Hematopoietic multipotent progenitor cell (in vitro differentiated cells): ENCODE data around the gene ERI3. TPM values are rescaled to one million over a fixed set of nuclear protein-coding genes. Genes with fewer than 3 reads are reported as not detected.

Experiments used
- DNase-seq, 3 donors: peaks; one replicate each; pipeline ENCODE4 v3.0.0-alpha.2; 2011 to 2015; ENCODE audit warnings: low read depth in 2 of 3, low spot score in 2 of 3
- total RNA-seq: library from RNA; depleted of rRNA; stranded (reverse); fragments of >200 nt; gene quantifications from one replicate; pipeline ENCODE4 v1.2.3, GENCODE V29; 2012

The ERI3 gene
- total RNA-seq, 1 donor: 44.4 TPM

DNA sequence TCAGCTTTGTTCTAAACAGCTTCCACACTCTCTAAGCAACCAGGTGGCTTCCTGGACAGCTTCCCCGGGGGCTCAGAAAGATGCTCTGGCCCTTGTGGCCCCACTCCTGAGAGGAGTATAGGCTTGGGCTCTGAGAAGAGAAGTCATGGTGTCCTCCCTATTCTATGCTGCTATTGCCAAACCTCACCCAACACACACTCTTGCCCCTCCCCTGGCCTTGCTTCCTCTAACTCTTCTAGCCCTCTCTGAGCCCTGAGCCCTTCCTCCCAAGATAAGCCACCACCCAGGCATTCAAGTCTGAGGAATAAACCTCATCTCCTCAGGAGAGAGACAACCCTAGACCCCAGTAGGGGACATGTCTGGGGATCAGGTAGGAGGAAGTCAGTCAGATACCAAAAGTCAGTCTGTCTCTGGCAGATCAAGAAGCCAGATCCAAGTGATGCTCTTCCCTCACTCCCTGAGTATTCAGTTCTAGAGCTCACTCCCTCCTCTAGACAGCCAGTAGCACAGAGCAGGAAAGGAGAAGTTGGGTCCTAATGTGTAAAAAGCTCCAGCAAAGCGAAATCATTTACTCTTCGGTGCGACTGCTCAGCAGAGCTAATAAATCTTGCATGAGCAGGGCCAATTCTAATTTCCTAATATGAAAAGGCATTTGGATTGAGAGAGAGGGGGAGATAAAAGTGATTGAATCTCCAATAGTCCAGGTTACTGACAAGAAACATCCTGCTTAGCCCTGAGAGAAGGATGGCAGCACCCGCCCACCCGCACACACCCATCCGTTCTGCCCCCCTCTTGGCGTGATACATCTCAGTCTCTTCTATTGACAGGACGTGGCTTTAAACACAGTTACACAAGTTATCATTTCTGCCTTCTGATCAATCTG lies 91.2 kb downstream of the ERI3 start:
- no peak for DNase-seq

DNA sequence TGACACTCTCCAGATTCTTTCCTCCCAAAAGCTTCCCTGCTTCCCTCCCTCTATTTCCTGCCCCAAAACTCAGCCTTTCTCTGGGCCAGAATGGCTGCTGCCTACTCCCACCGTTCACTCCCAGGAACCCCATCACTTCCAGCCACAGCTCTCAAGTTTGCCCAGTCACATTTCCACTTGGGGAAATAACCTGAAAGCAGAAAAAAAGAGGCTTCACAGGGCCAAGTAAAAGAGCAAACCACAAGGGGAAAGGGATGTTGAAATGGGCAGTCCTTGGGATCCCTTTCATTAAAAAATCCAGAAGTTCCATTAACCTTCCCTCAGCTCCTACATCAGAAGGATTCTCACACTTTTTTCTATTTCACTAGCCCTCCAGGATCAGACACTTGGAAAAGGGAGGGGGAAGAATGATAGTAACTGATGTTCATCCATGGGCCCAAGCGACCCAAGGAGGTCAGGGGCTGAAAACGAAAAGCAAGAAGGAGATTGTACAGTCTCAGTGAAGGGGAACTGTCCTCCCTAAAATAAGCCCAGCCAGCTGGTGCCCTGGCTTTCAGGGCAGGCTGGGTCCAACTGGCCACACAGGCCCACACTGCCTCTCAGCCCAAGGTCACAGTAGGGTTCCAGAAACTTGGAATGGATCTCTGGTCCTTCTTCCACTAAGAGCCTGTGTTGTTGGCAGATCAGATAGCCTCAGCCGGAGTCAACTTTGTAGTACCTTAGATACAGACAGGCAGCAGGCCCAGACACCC lies 92.1 kb downstream of the ERI3 start:
- no peak for DNase-seq

DNA sequence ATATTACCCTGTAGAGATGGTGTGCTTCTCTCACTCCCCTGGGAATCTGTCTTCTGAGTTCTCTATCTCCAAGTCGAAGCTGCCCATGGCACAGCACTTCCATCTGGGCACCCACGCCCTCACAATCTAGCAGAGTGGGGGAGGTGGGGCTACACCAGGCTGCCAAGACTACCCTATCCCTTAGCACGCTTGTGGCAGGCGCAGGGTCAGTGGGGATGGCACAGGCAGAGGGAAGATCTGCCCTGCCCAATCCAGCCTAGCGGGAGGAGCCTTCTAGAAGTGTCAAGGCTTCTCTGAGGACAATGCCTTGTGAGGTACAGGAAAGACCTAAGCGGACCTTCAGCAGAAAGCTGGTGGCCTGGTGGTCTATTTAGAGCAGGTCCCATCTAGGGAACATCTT lies 92.6 kb downstream of the ERI3 start:
- DNase-seq: no peak

DNA sequence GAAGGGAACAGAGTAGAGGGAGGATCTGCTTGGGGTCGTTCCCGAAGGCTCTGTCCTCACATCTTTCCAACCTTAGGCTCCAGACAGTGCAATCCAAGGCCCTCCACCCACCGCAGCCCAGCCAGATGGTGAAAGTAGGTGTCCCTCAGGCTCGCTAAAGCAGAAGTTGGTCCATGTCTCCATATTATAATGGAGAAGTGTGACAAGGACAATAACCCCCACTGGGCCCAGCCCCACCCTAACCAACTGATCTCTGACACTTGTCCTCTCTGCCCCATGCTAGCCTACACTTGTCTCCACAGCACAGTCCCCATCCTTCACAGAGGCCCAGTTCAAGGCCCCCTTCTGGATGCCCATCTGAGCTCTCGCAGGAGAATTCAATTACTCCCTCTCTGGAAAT lies 93.1 kb downstream of the ERI3 start:
- no peak for DNase-seq

DNA sequence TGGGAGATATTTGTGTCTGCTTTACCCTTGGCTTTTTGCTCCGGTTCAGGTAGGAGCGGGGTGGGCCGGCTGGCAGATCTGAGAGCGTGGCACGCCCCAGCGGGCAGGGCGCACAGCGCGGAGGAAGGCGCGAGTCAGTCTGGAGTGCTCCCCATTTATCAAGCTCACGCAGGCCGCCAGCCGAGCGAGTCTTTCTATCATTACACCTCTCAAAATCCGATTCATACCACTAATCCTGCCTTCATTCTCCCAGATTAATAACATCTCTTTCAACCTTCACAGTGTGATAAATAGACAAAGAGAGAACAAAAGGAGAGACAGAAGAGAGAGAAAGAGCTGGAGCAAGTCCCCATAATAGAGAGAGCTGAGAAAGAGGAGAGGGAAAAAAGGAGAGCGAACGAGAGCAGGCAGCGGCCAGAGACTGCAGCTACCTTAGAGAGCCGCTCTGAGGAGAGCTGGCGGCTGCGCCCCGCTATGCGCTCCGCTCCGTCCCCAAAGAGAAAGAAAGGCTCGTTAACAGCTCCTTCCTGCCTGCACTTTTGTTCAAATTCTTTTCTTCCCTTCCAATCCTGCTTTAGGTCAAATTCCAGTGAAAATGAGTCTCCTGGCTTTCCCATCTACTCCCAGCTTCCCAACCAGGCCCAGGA lies 93.8 kb downstream of the ERI3 start:
- DNase-seq: no peak

GRCh38 chr1:44260792-44261170 lies 94.3 kb downstream of the ERI3 start:
- no peak for DNase-seq

DNA sequence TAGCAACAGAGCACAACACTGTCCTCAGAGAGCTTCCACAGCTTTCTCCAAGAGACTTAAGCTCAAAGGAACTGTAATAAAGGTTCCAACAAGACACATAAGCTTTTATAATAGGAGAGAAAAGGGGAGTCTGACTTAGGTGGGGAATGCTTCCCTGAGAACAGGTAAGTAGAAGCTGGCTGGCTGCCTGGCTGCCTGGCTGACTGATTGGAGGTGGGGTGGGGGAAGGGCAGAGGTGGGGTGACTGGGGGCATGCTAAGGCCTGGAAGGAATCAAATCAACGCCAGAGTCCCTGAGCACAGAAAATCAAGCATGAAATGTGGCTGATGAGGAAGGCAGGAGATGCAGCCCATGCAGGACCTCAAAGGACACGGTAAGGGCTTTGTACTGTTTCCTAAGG lies 96.0 kb downstream of the ERI3 start:
- no peak for DNase-seq

- DNase-seq: no peak
Observed at GRCh38 chr1:44256762-44257554, 98.1 kb downstream of the ERI3 start.

- peak in 1 of 3 donors; percentile 37 for DNase-seq
Observed at GRCh38 chr1:44254392-44254910, 100.6 kb downstream of the ERI3 start.

DNA sequence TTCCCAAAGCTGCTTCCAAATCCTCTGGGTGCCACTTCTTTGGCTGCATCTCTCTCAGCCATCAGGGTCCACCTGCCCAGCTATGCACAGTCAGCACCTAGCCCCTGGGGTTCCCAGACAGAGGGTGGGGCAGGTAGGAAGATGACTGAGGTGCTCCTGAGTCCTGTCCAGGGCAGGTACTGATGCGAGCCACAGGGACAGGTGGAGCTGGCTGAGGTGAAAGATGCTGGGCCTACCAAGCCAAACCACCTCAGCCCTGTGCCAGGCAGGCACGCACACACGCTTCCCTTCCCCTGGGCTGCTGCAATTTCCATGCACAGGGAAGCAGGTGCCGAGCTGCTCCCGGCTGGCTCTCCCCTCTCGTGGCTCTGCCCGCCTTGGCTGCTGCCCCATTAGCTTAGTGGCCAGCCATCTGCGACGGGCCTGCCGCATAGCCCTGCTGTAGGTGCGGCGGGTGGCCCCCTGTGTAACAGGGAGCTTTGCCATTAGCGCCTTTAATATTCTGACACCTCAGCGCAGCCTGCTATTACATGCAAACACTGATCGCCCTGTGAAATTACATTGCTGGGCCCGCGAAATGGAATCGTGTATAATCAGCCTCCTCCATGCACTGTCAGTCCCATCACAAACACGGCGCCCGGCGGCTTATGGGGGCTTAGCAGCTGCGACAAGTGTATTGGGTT lies 102.9 kb downstream of the ERI3 start:
- no peak for DNase-seq

DNA sequence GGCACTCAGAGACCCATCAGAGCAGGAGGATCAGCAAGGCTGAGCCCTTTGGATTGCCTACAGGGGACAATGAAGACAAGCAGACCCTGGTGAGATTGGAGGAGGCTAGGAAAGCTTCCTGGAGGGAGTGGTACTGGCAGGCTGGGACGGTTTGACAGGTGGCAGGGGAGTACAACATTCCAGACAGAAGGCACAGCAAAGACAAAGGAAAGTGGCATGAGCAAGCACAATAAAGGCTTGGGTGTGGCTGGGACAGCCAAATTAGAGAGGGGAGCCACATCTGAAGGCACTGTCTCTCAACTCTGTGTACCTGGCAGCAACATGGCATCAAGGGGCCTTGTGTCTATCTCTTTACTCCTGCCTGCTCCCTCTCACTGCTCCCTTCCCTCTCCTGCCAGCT lies 103.6 kb downstream of the ERI3 start:
- no peak for DNase-seq

GRCh38 chr1:44250068-44250781 lies 104.8 kb downstream of the ERI3 start:
- no peak for DNase-seq

DNA sequence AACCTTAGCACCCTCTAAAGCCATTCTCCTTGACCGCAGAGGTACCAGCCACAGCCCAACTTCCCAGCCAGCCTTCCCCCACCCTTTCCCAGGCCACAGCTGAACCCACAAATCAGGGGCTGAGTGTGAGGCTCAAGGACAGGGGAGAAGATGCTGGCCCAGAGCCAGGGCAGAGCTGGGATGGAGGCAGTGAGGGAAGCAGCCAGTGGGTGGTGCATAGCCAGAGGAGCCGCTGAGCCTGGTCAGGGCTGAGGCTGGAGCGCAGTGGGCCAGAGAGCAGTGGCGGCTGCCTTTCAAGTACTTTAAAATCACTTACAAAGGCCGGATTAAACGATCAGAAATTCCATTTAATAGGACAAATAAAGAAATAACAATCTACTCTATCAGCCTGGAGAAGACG lies 105.5 kb downstream of the ERI3 start:
- no peak for DNase-seq

DNA sequence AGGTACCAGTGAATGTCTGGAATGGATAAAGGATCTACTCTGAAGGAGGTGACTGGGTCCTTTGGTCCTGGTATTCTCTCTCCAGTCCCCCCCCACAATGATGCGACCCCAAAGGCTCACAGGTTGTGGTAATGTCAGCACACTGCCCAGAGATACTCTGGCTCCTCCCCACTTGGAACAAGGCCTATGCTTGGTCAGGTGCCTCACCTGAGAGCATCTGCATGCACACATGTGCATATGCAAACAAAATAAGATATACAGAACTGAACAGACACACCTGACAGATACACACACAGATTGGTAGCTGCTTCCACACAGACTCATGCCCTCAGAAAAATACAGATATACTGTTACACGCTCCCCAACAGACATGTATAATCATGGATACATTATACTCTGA lies 108.3 kb downstream of the ERI3 start:
- DNase-seq: no peak

DNA sequence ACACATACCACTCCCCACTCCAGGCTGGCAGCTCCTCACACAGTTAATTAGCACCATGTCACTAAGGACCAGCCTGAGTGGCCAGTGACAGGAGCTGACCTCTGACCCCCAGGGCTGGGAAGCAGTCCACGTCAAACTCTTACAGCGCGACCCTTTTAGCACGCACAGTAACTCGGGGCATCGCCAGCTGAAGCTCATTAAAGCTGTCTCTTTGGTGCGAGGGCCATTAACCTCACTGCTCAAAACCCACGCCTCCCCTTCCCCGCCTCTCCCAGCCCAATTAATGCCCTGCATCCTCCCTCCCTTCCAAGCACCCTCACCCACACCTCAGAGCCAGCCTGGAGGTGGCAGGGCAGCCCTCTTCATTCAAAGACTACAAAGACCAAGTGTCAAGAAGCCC lies 110.1 kb downstream of the ERI3 start:
- no peak for DNase-seq

DNA sequence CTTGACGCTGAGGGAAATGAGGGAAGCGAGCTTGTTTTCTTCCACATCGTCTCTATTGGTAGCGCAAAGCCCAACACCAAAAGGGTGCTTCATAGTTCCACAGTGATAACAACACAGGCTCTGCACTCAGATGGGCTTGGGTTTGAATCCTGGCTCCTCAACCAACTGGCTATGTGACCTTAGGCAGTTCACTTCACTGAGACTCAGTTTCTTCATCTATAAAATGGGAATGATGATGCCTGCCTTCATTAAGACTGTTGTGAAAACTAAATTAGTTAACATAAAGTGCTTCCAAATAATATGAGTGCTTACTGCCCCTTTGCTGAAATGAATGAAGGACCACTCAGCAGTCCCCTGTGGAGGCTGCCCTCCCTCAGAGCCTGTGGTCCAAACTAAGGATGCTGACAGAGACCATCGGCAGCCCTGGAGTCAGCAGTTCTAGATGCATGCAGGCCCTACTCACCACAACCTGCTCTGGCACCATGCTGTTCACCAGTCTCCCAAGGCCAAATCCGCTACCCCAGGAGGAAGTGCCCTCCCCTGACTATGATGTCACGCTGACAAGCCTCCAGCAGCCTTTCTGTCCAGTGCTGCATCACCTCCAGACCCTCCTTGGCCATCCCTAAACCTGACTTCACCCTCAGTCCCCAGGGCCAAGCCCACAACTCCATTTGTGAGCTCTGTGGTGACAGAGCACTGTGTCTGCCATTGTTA lies 111.1 kb downstream of the ERI3 start:
- no peak for DNase-seq

DNA sequence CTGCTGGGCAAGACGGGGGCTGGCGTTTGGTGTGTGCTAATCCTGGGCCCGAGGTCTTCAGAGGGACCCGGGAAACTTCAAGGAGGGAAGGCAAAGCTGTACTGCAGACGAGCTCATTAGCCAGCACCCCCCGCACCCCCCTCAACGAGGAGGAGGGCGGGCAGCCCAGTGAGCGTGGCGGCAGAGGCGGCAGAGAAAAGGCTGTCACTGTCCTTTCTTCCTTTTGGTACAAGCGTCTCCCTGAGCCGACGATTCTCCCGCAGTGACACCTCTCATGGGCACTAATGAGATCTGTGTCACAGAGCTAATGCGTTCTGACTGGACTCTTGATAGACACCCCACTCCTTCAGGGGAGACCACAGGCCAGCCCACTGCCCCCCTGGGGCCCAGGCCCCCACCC lies 112.3 kb downstream of the ERI3 start:
- DNase-seq: no peak

DNA sequence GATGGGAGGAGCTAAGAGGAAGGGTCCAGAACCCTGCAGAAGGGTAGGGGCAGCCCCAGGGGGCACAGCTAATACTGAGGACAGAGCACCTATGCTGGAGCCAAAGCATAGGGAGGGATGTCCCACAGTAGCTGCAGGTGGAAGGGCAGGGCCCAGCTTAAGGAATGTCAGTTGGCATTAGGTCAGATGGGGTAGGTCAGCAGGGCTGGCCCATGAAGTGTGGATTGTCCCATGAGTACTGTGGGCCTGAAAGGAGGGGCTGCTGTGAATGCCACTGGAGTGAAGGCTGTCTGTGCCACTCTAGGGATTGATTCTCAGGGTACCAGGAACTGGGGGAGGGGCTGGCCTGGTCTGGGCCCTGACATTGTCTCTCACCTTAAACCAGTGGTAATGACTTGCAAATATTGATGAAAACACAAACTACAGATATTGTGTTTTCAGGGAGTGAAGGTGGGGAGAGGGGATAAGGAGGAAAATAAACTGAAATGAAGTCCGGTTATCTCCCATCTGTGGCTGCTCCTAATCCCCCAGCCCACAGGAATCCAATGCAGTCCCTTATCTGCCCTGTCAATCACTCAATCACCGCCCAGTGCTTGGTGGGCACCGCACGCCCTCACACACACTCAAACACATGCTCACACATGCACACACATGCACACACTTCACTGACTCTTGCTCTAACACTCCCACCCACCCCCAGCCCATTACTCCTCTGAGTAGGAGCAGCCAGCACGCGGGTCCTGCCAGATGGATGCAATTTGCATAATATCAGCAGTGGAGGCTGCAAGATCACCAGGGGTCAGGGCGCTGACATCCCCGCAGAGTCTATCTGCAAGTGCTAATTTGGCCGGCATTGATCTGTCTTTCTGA lies 114.0 kb downstream of the ERI3 start:
- DNase-seq: no peak
